Tibial nerve (tissue), 4 donors: ENCODE data around the gene PRAMEF15. TPM values are rescaled to one million over a fixed set of nuclear protein-coding genes. Genes with fewer than 3 reads are reported as not detected.
"Not testable (repeated sequence)": the region's sequence is repeated elsewhere in the genome, so short reads cannot be mapped to it uniquely, and the experiment has no call there.

Experiments used
- DNase-seq, 2 donors: peaks; one replicate each; pipeline ENCODE4 v3.0.0-alpha.2; 2019; ENCODE audit warnings: low spot score in 2 of 2
- H3K27ac ChIP-seq, 4 donors: fragments of 200-600 bp; sonication (generic) in 3 of 4; one replicate each; pipeline ENCODE4 v1.5.1; 2017 to 2019; ENCODE audit warnings: mild to moderate bottlenecking in 1 of 4
- H3K27me3 ChIP-seq, 2 donors: fragments of 200-600 bp; sonication (generic) in 1 of 2; one replicate each; pipeline versions ENCODE4 v1.5.1 to v1.6.0; 2017 to 2019
- H3K36me3 ChIP-seq, 3 donors: fragments of 200-600 bp; sonication (generic); one replicate each; pipeline ENCODE4 v1.5.1; 2018 to 2019
- H3K4me1 ChIP-seq, 4 donors: fragments of 200-600 bp; sonication (generic) in 3 of 4; one replicate each; pipeline ENCODE4 v1.5.1; 2017 to 2019
- H3K4me3 ChIP-seq, 4 donors: fragments of 200-600 bp; sonication (generic) in 3 of 4; one replicate each; pipeline ENCODE4 v1.5.1; 2017 to 2019; ENCODE audit warnings: mild to moderate bottlenecking in 1 of 4, moderate library complexity in 1 of 4
- H3K9me3 ChIP-seq, 4 donors: fragments of 200-600 bp; sonication (generic) in 3 of 4; one replicate each; pipeline ENCODE4 v1.5.1; 2017 to 2019
- WGBS, 2 donors: methylation state at CpG; one replicate each; pipeline ENCODE4 v1.1.5; 2018; 5-methylcytosine and 5-hydroxymethylcytosine counted together
- small RNA-seq: library from RNA; depleted of rRNA; stranded (forward); fragments of <200 nt; gene quantifications from one replicate; pipeline ENCODE3, GENCODE V24; 2016
- total RNA-seq, 4 donors: library from RNA; depleted of rRNA; stranded (reverse); fragments of >200 nt; gene quantifications; one replicate each; pipeline ENCODE4 v1.1.0, GENCODE V29; 2016
- TF ChIP-seq, protein P1 (sequence below), 5 experiments: fragments of 200-600 bp in 3 of 5; fragments of 450-650 bp in 2 of 5; sonication (generic) in 3 of 5; IDR thresholded peaks; one replicate each; pipeline ENCODE4 v1.5.1; 2016 to 2019; ENCODE audit warnings: antibody characterized with exemption in 5 of 5, mild to moderate bottlenecking in 3 of 5, moderate library complexity in 2 of 5

PRAMEF15 gene
- total RNA-seq, 4 donors from 2014 or later: not detected

- H3K4me3 ChIP-seq, H3K4me1 ChIP-seq, H3K27ac ChIP-seq, H3K36me3 ChIP-seq, H3K27me3 ChIP-seq: not testable (repeated sequence)
- WGBS, 2 donors: 4 to 7% methylated on average over 5 of the region's 5 CpGs
- H3K9me3 ChIP-seq: peaks cover 0 to 15% (median 0%) of the 10 kb centered on the region in 4 donors
- peak in 1 of 2 donors; percentile 69 for DNase-seq
- TF ChIP-seq, protein P1, sequence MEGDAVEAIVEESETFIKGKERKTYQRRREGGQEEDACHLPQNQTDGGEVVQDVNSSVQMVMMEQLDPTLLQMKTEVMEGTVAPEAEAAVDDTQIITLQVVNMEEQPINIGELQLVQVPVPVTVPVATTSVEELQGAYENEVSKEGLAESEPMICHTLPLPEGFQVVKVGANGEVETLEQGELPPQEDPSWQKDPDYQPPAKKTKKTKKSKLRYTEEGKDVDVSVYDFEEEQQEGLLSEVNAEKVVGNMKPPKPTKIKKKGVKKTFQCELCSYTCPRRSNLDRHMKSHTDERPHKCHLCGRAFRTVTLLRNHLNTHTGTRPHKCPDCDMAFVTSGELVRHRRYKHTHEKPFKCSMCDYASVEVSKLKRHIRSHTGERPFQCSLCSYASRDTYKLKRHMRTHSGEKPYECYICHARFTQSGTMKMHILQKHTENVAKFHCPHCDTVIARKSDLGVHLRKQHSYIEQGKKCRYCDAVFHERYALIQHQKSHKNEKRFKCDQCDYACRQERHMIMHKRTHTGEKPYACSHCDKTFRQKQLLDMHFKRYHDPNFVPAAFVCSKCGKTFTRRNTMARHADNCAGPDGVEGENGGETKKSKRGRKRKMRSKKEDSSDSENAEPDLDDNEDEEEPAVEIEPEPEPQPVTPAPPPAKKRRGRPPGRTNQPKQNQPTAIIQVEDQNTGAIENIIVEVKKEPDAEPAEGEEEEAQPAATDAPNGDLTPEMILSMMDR (IDR thresholded peaks at IDR 0.05): peak; percentile 43 to 63 (median 51)
Observed at GRCh38 chr1:13356774-13357173, 41.4 kb downstream of the PRAMEF15 start.

DNA sequence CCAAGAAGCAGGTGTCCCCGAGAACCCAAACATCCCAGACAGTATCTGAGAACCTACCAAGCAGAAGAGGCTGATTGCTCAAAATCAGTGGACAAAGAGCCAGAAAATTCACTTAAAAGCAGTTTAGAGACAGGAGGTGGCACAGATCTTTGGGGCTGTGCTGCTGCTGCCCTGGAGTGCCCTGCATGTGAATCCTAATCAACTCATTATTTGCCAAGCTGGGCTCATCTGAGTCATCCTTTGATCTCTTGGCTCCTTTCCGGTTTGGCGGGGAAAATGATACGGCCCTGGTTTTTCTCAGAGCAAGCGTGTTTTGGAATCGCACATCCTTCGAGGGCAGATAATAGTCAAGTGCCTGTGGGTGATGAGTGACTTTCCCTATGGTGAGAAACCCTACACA, 47.0 kb downstream of the PRAMEF15 start:
- not testable (repeated sequence) for H3K27me3 ChIP-seq, DNase-seq
- 70% methylated on average over 2 of the region's 7 CpGs; no CpG with 5 or more reads in 1 of the 2 donors for WGBS, 2 donors

DNA sequence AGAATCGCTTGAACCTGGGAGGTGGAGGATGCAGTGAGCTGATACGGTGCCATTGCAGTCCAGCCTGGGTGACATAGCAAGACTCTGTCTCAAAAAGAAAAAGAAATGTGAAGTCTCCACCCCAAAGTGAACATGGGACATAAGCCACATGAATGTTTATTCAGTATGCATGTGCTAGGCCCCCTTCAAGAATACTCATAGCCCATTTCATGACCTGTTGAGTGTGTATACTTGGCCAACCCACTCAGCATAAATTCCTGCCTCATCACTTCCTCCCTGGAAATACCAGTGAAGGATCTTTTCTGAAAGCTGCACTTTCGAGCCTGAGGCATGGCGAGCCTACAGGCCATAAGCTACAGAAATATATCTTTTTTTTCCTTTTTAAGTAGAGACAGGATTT, 49.5 kb downstream of the PRAMEF15 start:
- H3K4me1 ChIP-seq, H3K27ac ChIP-seq, H3K27me3 ChIP-seq, DNase-seq, H3K9me3 ChIP-seq, H3K36me3 ChIP-seq, H3K4me3 ChIP-seq: not testable (repeated sequence)
- 76 to 80% methylated on average over 2 to 3 of the region's 4 CpGs for WGBS, 2 donors

More for the DNA sequence above, 47.0 kb downstream of the PRAMEF15 start:
- H3K4me3 ChIP-seq, H3K27ac ChIP-seq, H3K4me1 ChIP-seq, H3K36me3 ChIP-seq, H3K9me3 ChIP-seq: not testable (repeated sequence)

DNA sequence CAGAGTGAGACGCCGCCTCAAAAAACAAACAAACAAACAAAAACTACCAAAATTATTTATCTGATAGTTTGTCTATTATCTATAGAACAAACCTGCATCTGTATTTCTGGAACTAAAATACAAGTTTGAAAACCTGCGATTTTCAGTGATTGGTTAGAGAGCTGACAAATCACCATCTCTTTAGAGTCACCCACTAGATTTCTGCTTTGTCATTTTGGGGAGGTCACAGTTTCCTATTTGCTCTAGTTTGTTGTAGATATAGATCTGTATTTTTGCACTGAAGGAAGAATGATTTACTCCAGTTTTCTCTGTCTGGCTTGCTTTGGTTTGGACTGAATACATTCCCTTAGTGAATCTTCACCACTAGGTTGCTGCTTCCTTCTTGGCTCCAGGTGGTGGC, 51.2 kb downstream of the PRAMEF15 start:
- not testable (repeated sequence) for H3K4me3 ChIP-seq, DNase-seq, H3K27me3 ChIP-seq, H3K27ac ChIP-seq, H3K36me3 ChIP-seq, H3K4me1 ChIP-seq, H3K9me3 ChIP-seq
- 89 to 91% methylated on average over 3 of the region's 3 CpGs for WGBS, 2 donors

DNA sequence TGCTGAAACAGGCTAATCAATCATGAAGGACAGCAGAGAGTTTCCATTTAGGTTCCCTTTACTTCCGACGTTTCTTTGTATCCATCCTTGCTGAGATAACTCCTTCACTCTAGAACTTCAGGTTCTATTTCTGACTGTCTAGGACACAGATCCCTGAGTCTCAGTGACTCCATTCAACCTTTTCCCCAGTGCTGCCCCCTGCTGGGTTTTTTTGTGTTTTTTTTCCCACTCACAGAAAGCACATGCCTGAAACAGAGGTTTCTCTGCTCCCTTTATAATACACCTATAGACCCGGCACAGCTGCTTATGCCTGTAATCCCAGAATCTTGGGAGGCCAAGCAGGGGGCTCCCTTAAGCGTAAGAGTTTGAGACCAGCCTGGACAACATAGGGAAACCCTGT, 53.2 kb downstream of the PRAMEF15 start:
- DNase-seq, H3K27ac ChIP-seq, H3K9me3 ChIP-seq, H3K27me3 ChIP-seq, H3K36me3 ChIP-seq, H3K4me1 ChIP-seq, H3K4me3 ChIP-seq: not testable (repeated sequence)
- WGBS, 2 donors: 75 to 85% methylated on average over 4 of the region's 4 CpGs

Small RNA genes lying within 50 kb of the gene (small RNA-seq; reads per million reads assigned to genes)
- not detected for gene RNU6-771P

Other genes with a start within 250 kb of the PRAMEF15 start
- gene PRAMEF25, start 244.8 kb upstream of the PRAMEF15 start, total RNA-seq: not detected
- gene HNRNPCL2, start 198.7 kb upstream of the PRAMEF15 start, total RNA-seq: not detected
- not detected for gene PRAMEF26, start 159.6 kb upstream of the PRAMEF15 start, total RNA-seq
- not detected for gene HNRNPCL4, start 149.9 kb upstream of the PRAMEF15 start, total RNA-seq
- not detected for gene PRAMEF9, start 143.7 kb upstream of the PRAMEF15 start, total RNA-seq
- gene PRAMEF13, start 114.2 kb upstream of the PRAMEF15 start, total RNA-seq: not detected
- not detected for gene PRAMEF18, start 89.4 kb upstream of the PRAMEF15 start, total RNA-seq
- gene PRAMEF5, start 61.4 kb upstream of the PRAMEF15 start, total RNA-seq: not detected
- not detected for gene PRAMEF8, start 30.4 kb upstream of the PRAMEF15 start, total RNA-seq
- gene PRAMEF33, start 12.0 kb upstream of the PRAMEF15 start, total RNA-seq: not detected
- gene PRAMEF14, start 31.6 kb downstream of the PRAMEF15 start, total RNA-seq: not detected
- gene PRAMEF19, start 56.4 kb downstream of the PRAMEF15 start, total RNA-seq: not detected
- not detected for gene PRAMEF17, start 74.1 kb downstream of the PRAMEF15 start, total RNA-seq
- gene PRAMEF20, start 94.9 kb downstream of the PRAMEF15 start, total RNA-seq: not detected
- 1 to 10 TPM in 1 of 4 donors, under 1 TPM in 2, not detected in 1; 0.39 to 1.7 (median 0.87) TPM for gene LRRC38, start 198.4 kb downstream of the PRAMEF15 start, total RNA-seq